Neuronal stem cell (in vitro differentiated cells): ENCODE data around the gene MCC.

ENCODE experiments used
- DNase-seq: peaks from one replicate; pipeline ENCODE4 v3.0.0-alpha.2; 2013; ENCODE audit warnings: low spot score
- H2AFZ ChIP-seq: one replicate; pipeline ENCODE4 v1.6.1; 2013; ENCODE audit warnings: mild to moderate bottlenecking, low read length, inconsistent platforms
- H2AK5ac ChIP-seq: 2 replicates; pipeline ENCODE4 v1.6.1; 2013; ENCODE audit warnings: low read depth, mild to moderate bottlenecking, inconsistent platforms, low read length, moderate library complexity, mixed read lengths
- H2BK120ac ChIP-seq: 2 replicates; pipeline ENCODE4 v1.6.1; 2013; ENCODE audit warnings: low read depth, mild to moderate bottlenecking, inconsistent platforms, low read length, moderate library complexity, mixed read lengths
- H2BK12ac ChIP-seq: one replicate; pipeline ENCODE4 v1.6.1; 2013; ENCODE audit warnings: low read length, inconsistent platforms
- H2BK15ac ChIP-seq: 2 replicates; pipeline ENCODE4 v1.6.1; 2013; ENCODE audit warnings: mild to moderate bottlenecking, low read length, inconsistent platforms, mixed read lengths
- H2BK5ac ChIP-seq: one replicate; pipeline ENCODE4 v1.6.1; 2013; ENCODE audit warnings: inconsistent platforms, mild to moderate bottlenecking, low read length, moderate library complexity
- H3K14ac ChIP-seq: one replicate; pipeline ENCODE4 v1.6.1; 2013; ENCODE audit warnings: low read length, inconsistent platforms
- H3K18ac ChIP-seq: 2 replicates; pipeline ENCODE4 v1.6.1; 2013; ENCODE audit warnings: low read length, inconsistent platforms
- H3K23ac ChIP-seq: 2 replicates; pipeline ENCODE4 v1.6.1; 2013; ENCODE audit warnings: low read depth, mild to moderate bottlenecking, mixed read lengths, low read length, inconsistent platforms; ENCODE audit not compliant: poor library complexity
- H3K27ac ChIP-seq: replicated peaks from 3 replicates; pipeline ENCODE4 v1.5.1; 2013; ENCODE audit warnings: low read length, inconsistent platforms
- H3K27me3 ChIP-seq, 3 experiments: 2 replicates each; pipeline ENCODE4 v1.6.1; 2013; ENCODE audit warnings: low read length in 3 of 3, mild to moderate bottlenecking in 2 of 3, inconsistent platforms in 1 of 3, low read depth in 1 of 3, mixed read lengths in 1 of 3, moderate library complexity in 1 of 3; ENCODE audit not compliant: control insufficient read depth in 3 of 3, insufficient read depth in 3 of 3
- H3K36me3 ChIP-seq, 2 donors: replicated peaks in 1 of 2; 2 replicates each; pipeline ENCODE4 v1.6.1; 2013; ENCODE audit warnings: low read length in 2 of 2; ENCODE audit not compliant: control insufficient read depth in 2 of 2, insufficient read depth in 2 of 2
- H3K4ac ChIP-seq: 2 replicates; pipeline ENCODE4 v1.6.1; 2013; ENCODE audit warnings: inconsistent platforms, mild to moderate bottlenecking, low read length, moderate library complexity
- H3K4me1 ChIP-seq, 2 donors: 1 replicate in 1 of 2; 2 replicates in 1 of 2; pipeline ENCODE4 v1.6.1; 2013; ENCODE audit warnings: low read length in 2 of 2, low read depth in 1 of 2; ENCODE audit not compliant: control insufficient read depth in 2 of 2, insufficient read depth in 1 of 2
- H3K4me2 ChIP-seq: one replicate; pipeline ENCODE4 v1.6.1; 2013; ENCODE audit warnings: mild to moderate bottlenecking, low read length, inconsistent platforms; ENCODE audit not compliant: insufficient read depth, poor library complexity, severe bottlenecking
- H3K4me3 ChIP-seq, 2 donors: 2 replicates each; pipeline ENCODE4 v1.5.1; 2013; ENCODE audit warnings: low read length in 2 of 2, mild to moderate bottlenecking in 2 of 2, inconsistent platforms in 1 of 2, moderate library complexity in 1 of 2
- H3K79me1 ChIP-seq: one replicate; pipeline ENCODE4 v1.6.1; 2013; ENCODE audit warnings: low read depth, mild to moderate bottlenecking, inconsistent platforms, low read length, moderate library complexity
- H3K9ac ChIP-seq: one replicate; pipeline ENCODE4 v1.6.1; 2013; ENCODE audit warnings: mild to moderate bottlenecking, low read depth, low read length, inconsistent platforms; ENCODE audit not compliant: poor library complexity
- H3K9me3 ChIP-seq, 2 donors: replicated peaks in 1 of 2; 2 replicates each; pipeline versions ENCODE3 to v1.6.1; 2013; ENCODE audit warnings: low read length in 2 of 2, mild to moderate bottlenecking in 2 of 2, inconsistent platforms in 1 of 2, low read depth in 1 of 2, mixed read lengths in 1 of 2, moderate library complexity in 1 of 2; ENCODE audit not compliant: control insufficient read depth in 2 of 2, insufficient read depth in 1 of 2
- H4K8ac ChIP-seq: one replicate; pipeline ENCODE4 v1.6.1; 2013; ENCODE audit warnings: low read depth, mild to moderate bottlenecking, inconsistent platforms, low read length, moderate library complexity
- H4K91ac ChIP-seq: one replicate; pipeline ENCODE4 v1.6.1; 2013; ENCODE audit warnings: low read length, low read depth, mild to moderate bottlenecking, inconsistent platforms; ENCODE audit not compliant: poor library complexity
- WGBS, 2 donors: extraction: QIAGEN DNeasy Blood & Tissue Kit; methylation state at CpG; one replicate each; pipeline ENCODE4 v1.1.7; 2013; ENCODE audit warnings: missing lambda C conversion rate in 2 of 2, mixed read lengths in 1 of 2; ENCODE audit not compliant: insufficient read length in 2 of 2, insufficient replicate concordance in 1 of 2; ENCODE audit errors: extremely low coverage in 2 of 2; 5-methylcytosine and 5-hydroxymethylcytosine counted together

The MCC gene

DNA sequence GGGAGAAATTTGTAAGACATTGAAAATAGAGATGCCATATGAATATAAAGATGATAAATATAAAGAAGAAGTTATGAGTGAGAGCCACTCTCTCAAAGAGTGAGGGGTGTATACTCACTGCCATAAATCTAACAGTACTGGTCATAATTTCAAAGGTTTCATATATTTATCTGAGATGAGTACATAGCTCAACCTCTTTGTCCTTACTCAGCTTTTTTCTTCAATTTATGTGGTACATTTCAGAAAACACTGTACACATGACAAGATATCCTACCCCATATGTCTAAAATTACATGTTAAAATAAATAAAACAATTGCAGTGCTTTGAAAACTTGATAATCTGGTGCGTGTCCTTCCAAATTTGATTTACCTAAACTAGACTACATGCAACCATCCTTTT is 5.2 kb upstream of the MCC start:
- no peaks in the 10 kb centered on the region for H3K36me3 ChIP-seq
- no peak overlapping the region for H3K9ac ChIP-seq
- H4K91ac ChIP-seq: no peak overlapping the region
- H4K8ac ChIP-seq: no peak overlapping the region
- no peak overlapping the region for H2BK15ac ChIP-seq
- H3K4me2 ChIP-seq: no peak overlapping the region
- H2AFZ ChIP-seq: no peak overlapping the region
- H3K18ac ChIP-seq: no peak overlapping the region
- no CpG with 5 or more reads among the region's 1 CpG for WGBS, 2 donors
- no peak overlapping the region for H3K14ac ChIP-seq
- H3K4ac ChIP-seq: no peak overlapping the region
- no peaks in the 10 kb centered on the region for H3K79me1 ChIP-seq
- peaks cover 7 to 23% of the 10 kb centered on the region in 2 donors for H3K9me3 ChIP-seq
- no peak overlapping the region for H2BK5ac ChIP-seq
- H3K27ac ChIP-seq: no peak overlapping the region
- no peak overlapping the region for H2AK5ac ChIP-seq
- no peak overlapping the region for H2BK12ac ChIP-seq
- no peaks in the 10 kb centered on the region for H3K4me1 ChIP-seq
- H2BK120ac ChIP-seq: no peak overlapping the region
- peaks cover 0 to 19% (median 2%) of the 10 kb centered on the region in 3 experiments for H3K27me3 ChIP-seq
- DNase-seq: no peak
- no peak overlapping the region for H3K4me3 ChIP-seq
- H3K23ac ChIP-seq: no peak overlapping the region

DNA sequence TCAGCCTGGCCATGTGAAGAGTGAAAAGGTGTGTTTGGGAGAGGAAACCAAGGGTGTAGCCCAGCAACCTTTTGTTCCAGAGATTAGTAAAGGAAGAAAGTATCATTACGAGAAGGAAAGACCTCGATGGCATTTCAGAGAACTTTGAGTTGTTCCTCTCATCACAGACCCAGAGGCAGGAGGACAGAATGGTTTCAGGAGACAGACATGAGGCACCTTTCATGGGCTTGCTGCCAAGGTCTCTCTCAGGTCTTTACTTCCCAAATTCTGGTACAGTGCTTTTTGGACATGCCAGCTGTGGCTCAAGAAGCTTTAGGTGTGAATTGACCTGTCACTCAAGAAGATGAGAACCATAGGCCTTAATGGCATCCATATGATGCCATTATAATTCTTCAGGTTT is 2.8 kb upstream of the MCC start:
- Histone ChIP-seq H4K8ac (no peak overlapping the region), H4K91ac (no peak overlapping the region), H2AFZ (no peak overlapping the region), H2AK5ac (no peak overlapping the region), H3K4me3 (no peak overlapping the region), H3K9me3 (peaks cover 7 to 23% of the 10 kb centered on the region in 2 donors), H2BK12ac (no peak overlapping the region), H3K23ac (no peak overlapping the region), H3K4me1 (no peaks in the 10 kb centered on the region), H3K36me3 (no peaks in the 10 kb centered on the region), H3K4me2 (no peak overlapping the region), H3K9ac (no peak overlapping the region), H3K18ac (no peak overlapping the region), H3K27me3 (peaks cover 0 to 29% (median 12%) of the 10 kb centered on the region in 3 experiments), H3K14ac (no peak overlapping the region), H3K79me1 (no peaks in the 10 kb centered on the region), H2BK5ac (no peak overlapping the region), H3K4ac (no peak overlapping the region), H2BK15ac (no peak overlapping the region), H3K27ac (no peak overlapping the region), H2BK120ac (no peak overlapping the region)
- no CpG with 5 or more reads among the region's 2 CpGs for WGBS, 2 donors
- DNase-seq: no peak

DNA sequence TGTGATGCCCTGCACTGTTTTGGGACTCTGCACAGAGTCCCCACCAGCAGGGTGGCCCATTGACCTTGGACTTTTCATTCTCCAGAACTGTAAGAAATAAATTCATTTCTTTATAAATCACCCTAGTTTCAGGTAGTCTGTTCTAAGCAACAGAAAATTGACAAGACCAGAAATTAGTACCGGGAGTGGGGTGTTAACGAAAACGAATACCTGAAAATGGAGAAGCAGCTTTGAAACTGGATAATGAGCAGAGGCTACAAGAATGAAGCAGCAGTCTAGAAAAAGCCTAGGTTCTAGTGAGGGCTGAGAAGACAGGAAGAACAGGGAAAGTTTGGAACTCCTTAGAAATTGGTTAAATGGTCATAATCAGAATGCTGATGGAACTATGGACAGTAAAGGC is 2.1 kb upstream of the MCC start:
- no peak overlapping the region for H3K27ac ChIP-seq

DNA sequence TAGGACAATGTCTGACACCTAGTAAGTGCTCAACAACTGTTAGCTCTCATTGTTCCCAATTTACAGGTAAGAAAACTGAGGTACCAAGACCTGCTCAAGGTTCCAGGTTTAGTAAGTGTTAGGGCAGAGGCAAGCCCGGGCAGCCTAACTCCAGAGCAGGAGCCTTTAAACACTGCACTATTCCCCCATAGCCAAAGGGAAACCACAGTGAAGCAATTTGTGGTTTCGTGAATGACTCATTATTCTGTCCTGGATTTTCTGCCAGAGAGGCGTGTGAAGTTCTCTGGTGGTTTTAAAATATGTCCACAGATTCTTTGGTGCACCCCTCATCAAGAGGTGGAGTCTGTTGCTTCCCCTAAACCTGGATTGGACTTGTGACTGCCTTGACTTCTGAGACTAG is 1.0 kb upstream of the MCC start:
- no peak overlapping the region for H2BK12ac ChIP-seq
- no peaks in the 10 kb centered on the region for H3K36me3 ChIP-seq
- no peak overlapping the region for H2AFZ ChIP-seq
- H3K4ac ChIP-seq: no peak overlapping the region
- no CpG with 5 or more reads among the region's 3 CpGs for WGBS, 2 donors
- no peak overlapping the region for H3K18ac ChIP-seq
- H4K8ac ChIP-seq: no peak overlapping the region
- H3K79me1 ChIP-seq: no peaks in the 10 kb centered on the region
- H2BK120ac ChIP-seq: no peak overlapping the region
- H3K4me1 ChIP-seq: no peaks in the 10 kb centered on the region
- H4K91ac ChIP-seq: no peak overlapping the region
- H3K14ac ChIP-seq: no peak overlapping the region
- H3K27ac ChIP-seq: no peak overlapping the region
- peaks cover 0 to 23% (median 10%) of the 10 kb centered on the region in 3 experiments for H3K27me3 ChIP-seq
- no peak overlapping the region for H3K9ac ChIP-seq
- no peak overlapping the region for H3K4me2 ChIP-seq
- H2BK15ac ChIP-seq: no peak overlapping the region
- no peak for DNase-seq
- H3K23ac ChIP-seq: no peak overlapping the region
- no peak overlapping the region for H3K4me3 ChIP-seq
- peaks cover 7 to 23% of the 10 kb centered on the region in 2 donors for H3K9me3 ChIP-seq
- H2AK5ac ChIP-seq: no peak overlapping the region
- no peak overlapping the region for H2BK5ac ChIP-seq

More for the DNA sequence above, 2.1 kb upstream of the MCC start:
- Histone ChIP-seq H3K18ac (no peak overlapping the region), H2BK120ac (no peak overlapping the region), H3K9ac (no peak overlapping the region), H3K4me3 (no peak overlapping the region), H3K4ac (no peak overlapping the region), H2AFZ (no peak overlapping the region), H3K4me2 (no peak overlapping the region), H3K9me3 (peaks cover 7 to 23% of the 10 kb centered on the region in 2 donors), H3K23ac (no peak overlapping the region), H3K79me1 (no peaks in the 10 kb centered on the region), H2BK15ac (no peak overlapping the region), H3K27me3 (peaks cover 0 to 24% (median 12%) of the 10 kb centered on the region in 3 experiments), H4K8ac (no peak overlapping the region), H2BK5ac (no peak overlapping the region), H3K14ac (no peak overlapping the region), H2BK12ac (no peak overlapping the region), H2AK5ac (no peak overlapping the region), H3K36me3 (no peaks in the 10 kb centered on the region), H4K91ac (no peak overlapping the region), H3K4me1 (no peaks in the 10 kb centered on the region)
- no peak for DNase-seq
- WGBS, 2 donors: no CpG with 5 or more reads among the region's 3 CpGs
